K562 (cell line): ENCODE results near the gene GPR15.

ENCODE experiments used
- BRF2 ChIP-seq: IDR thresholded peaks from 3 replicates; pipeline ENCODE4 v1.6.1; 2011; ENCODE audit warnings: borderline replicate concordance, mild to moderate bottlenecking; ENCODE audit not compliant: insufficient read length, insufficient read depth
- FIP1L1 ChIP-seq: fragments of 200-400 bp; formaldehyde crosslinking; IDR thresholded peaks from 2 replicates; pipeline ENCODE4 v1.6.1; 2018; ENCODE audit warnings: mild to moderate bottlenecking, low read depth, low read length; ENCODE audit not compliant: poor library complexity, severe bottlenecking
- GTF2F1 ChIP-seq: IDR thresholded peaks from 2 replicates; pipeline ENCODE4 v1.6.1; 2011; ENCODE audit warnings: low read depth, low read length, improper control_type of control experiment
- JUND ChIP-seq, 2 experiments: IDR thresholded peaks; 2 replicates in 1 of 2; 3 replicates in 1 of 2; pipeline ENCODE4 v1.6.1; 2011; ENCODE audit warnings: borderline replicate concordance in 2 of 2, low read depth in 2 of 2, low read length in 2 of 2, improper control_type of control experiment in 1 of 2, missing biosample characterization in 1 of 2, missing genetic modification characterization in 1 of 2, missing genetic modification reagents in 1 of 2
- NCOA4 ChIP-seq: fragments of 450-650 bp; IDR thresholded peaks from 2 replicates; pipeline ENCODE4 v1.6.1; 2018; ENCODE audit warnings: mild to moderate bottlenecking; ENCODE audit not compliant: partially characterized antibody
- NR1H2 ChIP-seq: sonication (generic); formaldehyde crosslinking; IDR thresholded peaks from 2 replicates; pipeline ENCODE4 v1.4.0; 2020; ENCODE audit warnings: mild to moderate bottlenecking, missing genetic modification reagents
- POLR2A ChIP-seq: fragments of 450-650 bp; conservative IDR thresholded peaks from 2 replicates; pipeline ENCODE4 v1.6.1; 2016
- RAD51 ChIP-seq: fragments of 450-650 bp; IDR thresholded peaks from 2 replicates; pipeline ENCODE4 v1.7.1; 2016; ENCODE audit warnings: low read depth, mild to moderate bottlenecking, borderline replicate concordance
- SIN3A ChIP-seq, 2 experiments: fragments of 150-350 bp in 1 of 2; IDR thresholded peaks; 2 replicates each; pipeline ENCODE4 v1.6.1; 2011 to 2016; ENCODE audit warnings: borderline replicate concordance in 2 of 2, low read depth in 2 of 2, low read length in 2 of 2, mild to moderate bottlenecking in 2 of 2, moderate library complexity in 2 of 2; ENCODE audit not compliant: control insufficient read depth in 1 of 2
- SMARCC2 ChIP-seq: fragments of 450-650 bp; IDR thresholded peaks from 2 replicates; pipeline ENCODE4 v1.6.1; 2017; ENCODE audit warnings: antibody characterized with exemption, moderate library complexity, mild to moderate bottlenecking, low read depth
- ZBTB1 ChIP-seq: sonication (generic); formaldehyde crosslinking; IDR thresholded peaks from 2 replicates; pipeline ENCODE4 v1.8.1; 2023; ENCODE audit warnings: missing genetic modification reagents, low read depth, mild to moderate bottlenecking, borderline replicate concordance
- ZNF3 ChIP-seq: fragments of 250-450 bp; sonication (Bioruptor Pico); IDR thresholded peaks from 2 replicates; pipeline ENCODE4 v1.5.0; 2021; ENCODE audit warnings: mild to moderate bottlenecking, moderate library complexity
- TF ChIP-seq, protein P1 (sequence below): sonication (generic); formaldehyde crosslinking; IDR thresholded peaks from 2 replicates; pipeline ENCODE4 v1.5.0; 2020; ENCODE audit warnings: missing genetic modification reagents

GRCh38 chr3:98513736-98514135 lies 18.0 kb upstream of the GPR15 start:
- TF ChIP-seq RAD51 (no peak), GTF2F1 (no peak), SMARCC2 (no peak), NCOA4 (no peak), JUND (IDR thresholded peaks at IDR 0.05; ENCODE audit: borderline replicate concordance, low read depth, low read length) (no peak), JUND (tag; IDR thresholded peaks at IDR 0.05; ENCODE audit: borderline replicate concordance, low read depth, low read length) (no peak), POLR2A (no peak), BRF2 (no peak), SIN3A (IDR thresholded peaks at IDR 0.05; ENCODE audit: borderline replicate concordance in 2 of 2, control insufficient read depth in 1 of 2, low read depth in 2 of 2, low read length in 2 of 2) (no peak), NR1H2 (CRISPR knock-in tag) (no peak), ZBTB1 (CRISPR knock-in tag) (no peak), FIP1L1 (no peak), ZNF3 (no peak)
- TF ChIP-seq, protein P1, sequence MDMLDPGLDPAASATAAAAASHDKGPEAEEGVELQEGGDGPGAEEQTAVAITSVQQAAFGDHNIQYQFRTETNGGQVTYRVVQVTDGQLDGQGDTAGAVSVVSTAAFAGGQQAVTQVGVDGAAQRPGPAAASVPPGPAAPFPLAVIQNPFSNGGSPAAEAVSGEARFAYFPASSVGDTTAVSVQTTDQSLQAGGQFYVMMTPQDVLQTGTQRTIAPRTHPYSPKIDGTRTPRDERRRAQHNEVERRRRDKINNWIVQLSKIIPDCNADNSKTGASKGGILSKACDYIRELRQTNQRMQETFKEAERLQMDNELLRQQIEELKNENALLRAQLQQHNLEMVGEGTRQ (CRISPR knock-in tag): no peak
